Neural progenitor cell (in vitro differentiated cells): Measurements from ENCODE around the gene UBN2.

Experiments used
- CTCF ChIP-seq: fragments of 200-600 bp; sonication (generic); IDR thresholded peaks from 2 replicates; pipeline ENCODE4 v1.5.1; 2017; ENCODE audit warnings: antibody characterized with exemption, mild to moderate bottlenecking
- EZH2 ChIP-seq: fragments of 200-600 bp; sonication (generic); IDR thresholded peaks from 2 replicates; pipeline ENCODE4 v1.6.1; 2017; ENCODE audit warnings: antibody characterized with exemption, mild to moderate bottlenecking, moderate library complexity

- TF ChIP-seq CTCF (no peak), EZH2 (no peak)
These were observed 55.1 kb downstream of the UBN2 start for GRCh38 chr7:139286144-139286543.
